ENCODE data around the gene AACS. TPM values are rescaled to one million over a fixed set of nuclear protein-coding genes. Genes with fewer than 3 reads are reported as not detected.

The AACS gene
- total and polyA plus RNA-seq, 2 of the 4 experiments (the other 2 are of a cell fraction): 22.0 to 24.9 TPM

DNA sequence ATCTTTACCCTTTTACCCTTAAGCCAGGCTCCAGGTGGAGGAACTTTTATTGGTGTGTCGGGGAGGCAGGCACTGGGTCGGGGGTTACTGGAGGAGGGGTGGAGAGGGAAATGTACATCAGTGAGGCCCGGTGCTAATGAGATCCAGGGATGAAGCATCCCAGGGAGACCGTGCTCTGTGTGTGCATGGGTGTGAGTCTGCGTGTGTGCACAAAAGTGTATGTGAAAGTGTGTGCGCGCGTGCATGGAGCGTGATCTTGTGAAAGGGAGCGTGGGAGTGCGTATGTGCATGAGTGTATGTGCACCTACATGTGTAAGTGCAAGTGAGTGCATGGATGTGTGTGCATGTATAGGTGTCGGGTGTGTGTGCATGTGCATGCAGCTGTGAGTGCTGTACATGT is 55.3 kb downstream of the AACS start:
- H3K23ac ChIP-seq (ENCODE audit: low read depth, low read length): no peak overlapping the region
- in situ Hi-C loops (cut with MboI; ENCODE audit: low sequenced_read_pairs) (no loop called here), intact Hi-C loops (cut with micrococcal nuclease) (no loop called here), dilution Hi-C loops (cut with HindIII; ENCODE audit: low sequenced_read_pairs, unreplicated experiment) (no loop called here)
- no peaks in the 10 kb centered on the region; a peak in 1 of 4 replicates for H3K79me1 ChIP-seq (ENCODE audit: low read depth in 1 of 2, low read length in 2 of 2)
- H3K4ac ChIP-seq (ENCODE audit: low read depth, low read length): no peak overlapping the region
- H4K20me1 ChIP-seq (ENCODE audit: insufficient read depth, low read length): no peaks in the 10 kb centered on the region
- H3K9me3 ChIP-seq (ENCODE audit: control insufficient read depth, insufficient read depth, low read length): no peaks in the 10 kb centered on the region
- no TSS peak for BruUV-seq (replicated peaks)
- H3K56ac ChIP-seq (ENCODE audit: extremely low read depth, insufficient read depth, low read length): no peak overlapping the region
- H4K91ac ChIP-seq (ENCODE audit: insufficient read depth, low read depth, low read length): no peak overlapping the region
- no peak for TF ChIP-seq MAZ (IDR thresholded peaks at IDR 0.05; ENCODE audit: borderline replicate concordance, low read depth, low read length)
- no peak for TF ChIP-seq CEBPB (IDR thresholded peaks at IDR 0.05; ENCODE audit: low read depth, low read length)
- no peak for TF ChIP-seq RCOR1 (IDR thresholded peaks at IDR 0.05; ENCODE audit: insufficient replicate concordance, low read length)
- TF ChIP-seq BHLHE40 (IDR thresholded peaks at IDR 0.05; ENCODE audit: low read depth, low read length): no peak
- TF ChIP-seq MXI1 (IDR thresholded peaks at IDR 0.05; ENCODE audit: borderline replicate concordance, low read depth, low read length): no peak
- no peak for TF ChIP-seq MAFK (IDR thresholded peaks at IDR 0.05; ENCODE audit: low read depth, low read length)
- no peak overlapping the region for H3K14ac ChIP-seq (replicated peaks; ENCODE audit: low read depth, low read length)
- H3K18ac ChIP-seq (ENCODE audit: low read depth, low read length): no peak overlapping the region
- no peak overlapping the region for H3K4me3 ChIP-seq (ENCODE audit: insufficient read depth, low read depth, low read length)
- no peak overlapping the region for H3K27ac ChIP-seq (ENCODE audit: insufficient read depth, low read length)
- no peak overlapping the region for H2AK9ac ChIP-seq (replicated peaks; ENCODE audit: low read depth, low read length, poor library complexity)
- no peak overlapping the region for H4K8ac ChIP-seq (ENCODE audit: low read depth in 2 of 2, low read length in 2 of 2)
- H3K9me1 ChIP-seq (ENCODE audit: insufficient read depth, low read length): peaks cover 9% of the 10 kb centered on the region; the same call in 1 of the 2 replicates
- no peak overlapping the region for H3K4me2 ChIP-seq (ENCODE audit: low read depth, low read length)
- no peak overlapping the region for H4K5ac ChIP-seq (ENCODE audit: low read depth, low read length)
- CTCF ChIA-PET: no interaction called here
- no peak overlapping the region for H2BK5ac ChIP-seq (ENCODE audit: low read depth, low read length, poor library complexity, severe bottlenecking)
- H3K4me1 ChIP-seq (ENCODE audit: control insufficient read depth, insufficient read depth, low read length): no peaks in the 10 kb centered on the region
- no peak for DNase-seq
- WGBS, 2 experiments (ENCODE audit: extremely low coverage in 2 of 2, insufficient read length in 1 of 2): 98% methylated on average over 8 of the region's 12 CpGs; no CpG with 5 or more reads in 1 of the 2 experiments
- H2BK20ac ChIP-seq (ENCODE audit: low read depth, low read length): no peak overlapping the region
- H2BK120ac ChIP-seq (ENCODE audit: low read depth, low read length): no peak overlapping the region
- H2AFZ ChIP-seq (replicated peaks; ENCODE audit: low read length, poor library complexity): no peak overlapping the region
- H3K36me3 ChIP-seq (ENCODE audit: control insufficient read depth, insufficient read depth, low read length): peaks cover 28% of the 10 kb centered on the region
- no peak for ATAC-seq (ENCODE audit: low read depth)
- no peak overlapping the region for H2AK5ac ChIP-seq (ENCODE audit: low read depth, low read length)
- no peak overlapping the region for H2BK15ac ChIP-seq (ENCODE audit: low read depth, low read length)
- H3K27me3 ChIP-seq (ENCODE audit: control insufficient read depth, insufficient read depth, low read length): no peaks in the 10 kb centered on the region
- POLR2A ChIA-PET (ENCODE audit: unreplicated experiment): no interaction called here
- H3K9ac ChIP-seq (ENCODE audit: low read depth, low read length): no peak overlapping the region
